KOPT-K1 (cell line): ENCODE results near the gene FCER2.
"Not testable (repeated sequence)": the region's sequence is repeated elsewhere in the genome, so short reads cannot be mapped to it uniquely, and the experiment has no call there.

Source experiments
- H3K27ac ChIP-seq: fragments of 200-600 bp; sonication (generic); 2 replicates; pipeline ENCODE4 v1.5.1; 2016; ENCODE audit warnings: antibody characterized with exemption, mild to moderate bottlenecking, low read depth, low read length; ENCODE audit not compliant: poor library complexity, severe bottlenecking
- H3K36me3 ChIP-seq: fragments of 200-600 bp; sonication (generic); 2 replicates; pipeline ENCODE4 v1.5.1; 2017; ENCODE audit warnings: antibody characterized with exemption, mild to moderate bottlenecking, low read length, moderate library complexity; ENCODE audit not compliant: insufficient read depth
- H3K9me3 ChIP-seq: fragments of 200-600 bp; sonication (generic); 2 replicates; pipeline ENCODE4 v1.5.1; 2017; ENCODE audit warnings: antibody characterized with exemption, low read length, mild to moderate bottlenecking; ENCODE audit not compliant: insufficient read depth, poor library complexity, severe bottlenecking

The FCER2 gene

DNA sequence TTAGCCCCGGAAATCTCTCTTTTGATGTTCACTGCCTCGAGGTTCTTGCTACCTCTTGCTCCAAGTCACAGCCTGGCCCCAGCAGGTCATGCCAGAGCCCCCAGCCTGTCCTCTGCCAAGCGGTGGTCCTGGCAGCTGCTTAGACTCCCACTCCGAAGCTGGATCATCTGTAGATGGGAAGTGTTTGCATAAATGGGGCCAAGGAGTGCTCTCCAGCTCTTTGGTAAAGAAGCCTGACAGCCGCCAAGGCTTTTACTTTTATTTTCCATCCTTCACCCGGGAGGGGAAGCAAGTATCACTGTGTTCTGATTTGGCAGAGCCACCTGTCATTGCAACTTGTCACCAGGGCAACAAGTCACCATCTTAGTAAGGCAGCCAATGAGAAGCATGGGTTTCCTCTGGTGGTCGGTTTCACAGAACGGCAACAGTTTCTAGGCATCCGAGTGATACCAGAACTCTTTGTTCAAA, 43.7 kb downstream of the FCER2 start:
- Histone ChIP-seq H3K27ac (peak overlapping the region; percentile 79), H3K9me3 (no peaks in the 10 kb centered on the region), H3K36me3 (no peaks in the 10 kb centered on the region)

DNA sequence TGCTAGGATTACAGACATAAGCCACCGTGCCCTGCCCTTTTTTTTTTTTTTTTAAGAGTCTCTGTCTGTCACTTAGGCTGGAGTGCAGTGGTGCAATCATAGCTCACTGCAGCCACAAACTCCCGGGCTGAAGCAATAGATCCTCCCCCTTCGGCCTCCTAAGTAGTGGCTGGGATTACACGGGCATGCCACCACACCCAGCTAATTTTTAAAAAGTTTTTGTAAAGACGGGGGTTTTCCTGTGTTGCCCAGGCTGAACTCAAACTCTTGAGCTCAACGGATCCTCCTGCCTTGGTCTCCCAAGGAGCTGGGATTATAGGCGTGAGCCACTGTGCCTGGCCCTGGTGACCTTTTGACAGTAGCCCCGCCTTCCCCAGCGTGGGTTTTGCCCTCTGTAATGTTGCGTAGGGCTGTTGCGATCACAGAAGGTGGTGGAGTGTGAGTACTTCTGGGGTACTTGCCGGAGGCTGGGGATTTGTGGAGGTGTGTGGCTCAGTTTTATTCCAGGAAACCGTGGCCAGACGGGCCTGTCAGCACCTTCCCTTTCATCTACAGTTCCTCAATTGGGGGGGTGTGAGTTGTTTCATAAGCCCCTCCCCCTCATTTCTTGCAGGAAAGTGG, 44.7 kb downstream of the FCER2 start:
- H3K27ac ChIP-seq, result peak overlapping the region; percentile 42
- H3K9me3 ChIP-seq, result no peaks in the 10 kb centered on the region

DNA sequence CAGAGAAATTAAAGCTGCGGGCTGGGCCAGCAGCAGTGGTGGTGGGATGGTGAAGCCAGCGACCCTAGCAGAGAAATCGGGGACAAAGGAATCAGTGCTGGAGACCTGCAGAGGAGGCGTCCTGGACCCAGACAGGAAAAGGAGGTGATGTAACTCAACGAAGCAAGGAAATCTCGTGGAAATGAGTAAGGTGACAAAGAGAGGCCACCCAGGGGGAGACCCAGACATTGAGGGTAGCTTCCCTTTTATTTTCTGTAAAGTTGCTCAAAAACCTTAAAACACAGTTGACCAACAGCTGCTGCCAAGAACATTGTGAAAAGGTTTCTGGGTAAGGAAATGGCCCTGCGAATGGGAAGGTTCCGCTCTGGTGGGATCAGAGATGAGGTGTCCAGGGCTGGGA, 46.4 kb downstream of the FCER2 start:
- Histone ChIP-seq H3K27ac (no peak overlapping the region), H3K9me3 (no peaks in the 10 kb centered on the region), H3K36me3 (no peaks in the 10 kb centered on the region)

More for the DNA sequence above, 44.7 kb downstream of the FCER2 start:
- H3K36me3 ChIP-seq, result no peaks in the 10 kb centered on the region

DNA sequence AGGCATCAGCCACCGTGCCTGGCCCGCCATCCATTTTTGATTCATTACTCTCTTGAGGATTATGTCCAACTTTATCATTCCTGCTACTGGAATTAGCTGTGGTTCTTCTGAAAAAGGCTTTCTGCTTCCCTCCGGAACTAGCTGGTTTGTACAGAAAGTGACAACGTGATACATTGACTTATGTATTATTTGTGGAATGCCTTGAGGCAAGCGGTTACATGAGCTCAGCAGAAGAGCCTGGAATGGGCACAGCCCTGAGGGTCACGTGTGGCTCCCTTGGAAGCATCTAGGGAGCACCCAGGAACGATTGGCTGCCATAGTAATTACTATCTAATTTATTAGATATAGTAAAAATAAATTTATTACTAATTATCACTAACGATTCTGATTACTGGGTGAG, 47.5 kb downstream of the FCER2 start:
- Histone ChIP-seq H3K27ac (no peak overlapping the region), H3K9me3 (no peaks in the 10 kb centered on the region)

DNA sequence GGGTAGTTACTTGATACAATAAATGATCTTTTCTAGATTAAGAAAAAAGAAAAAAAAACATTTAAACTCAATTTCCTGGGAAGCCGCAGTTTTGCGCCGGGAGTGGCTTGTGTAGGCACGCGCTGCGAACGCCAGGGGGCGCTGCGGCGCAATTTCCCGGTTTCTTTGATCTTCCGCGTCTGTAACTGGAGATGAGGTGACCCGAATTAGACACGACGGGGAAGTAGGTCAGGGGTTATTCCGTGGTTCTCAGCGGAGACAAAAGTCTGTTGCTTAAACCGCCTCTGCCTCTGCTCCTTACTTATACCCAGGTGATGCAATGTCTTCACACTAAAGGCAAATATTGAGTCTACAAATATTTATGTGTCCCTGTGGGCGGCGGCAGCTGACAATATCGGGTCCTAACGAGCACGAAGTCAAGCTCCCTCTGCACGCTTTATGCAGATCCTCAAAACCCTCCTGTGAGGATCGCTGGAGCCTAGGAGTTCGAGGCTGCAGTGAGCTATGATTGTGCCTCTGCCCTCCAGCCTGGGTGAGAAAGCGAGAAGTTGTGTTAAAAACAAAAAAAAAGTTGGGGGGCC, 49.8 kb downstream of the FCER2 start:
- Histone ChIP-seq H3K9me3 (no peaks in the 10 kb centered on the region), H3K36me3 (no peaks in the 10 kb centered on the region; the same call in 1 of the 2 replicates), H3K27ac (peak overlapping the region; percentile 53)

More for the DNA sequence above, 47.5 kb downstream of the FCER2 start:
- no peaks in the 10 kb centered on the region for H3K36me3 ChIP-seq

DNA sequence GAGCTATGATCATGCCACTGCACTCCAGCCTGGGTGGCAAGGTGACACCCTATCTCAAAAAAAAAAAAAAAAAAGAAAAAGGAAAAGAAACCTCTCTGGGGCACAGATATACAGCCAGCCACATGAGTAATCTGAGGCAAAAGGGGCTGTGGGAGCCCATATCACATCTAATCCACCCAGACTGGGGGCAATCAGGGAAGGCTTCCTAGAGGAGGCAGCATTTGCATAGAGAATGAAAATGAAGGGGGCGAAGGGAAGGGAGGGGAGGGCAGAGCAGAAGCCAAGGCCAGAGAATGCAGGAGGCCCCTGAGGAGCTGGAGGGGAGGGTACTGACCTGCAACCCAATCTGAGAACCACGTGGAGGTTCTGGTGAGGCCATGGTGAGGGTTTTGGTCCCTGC, 51.8 kb downstream of the FCER2 start:
- no peak overlapping the region for H3K27ac ChIP-seq
- H3K9me3 ChIP-seq, result no peaks in the 10 kb centered on the region

DNA sequence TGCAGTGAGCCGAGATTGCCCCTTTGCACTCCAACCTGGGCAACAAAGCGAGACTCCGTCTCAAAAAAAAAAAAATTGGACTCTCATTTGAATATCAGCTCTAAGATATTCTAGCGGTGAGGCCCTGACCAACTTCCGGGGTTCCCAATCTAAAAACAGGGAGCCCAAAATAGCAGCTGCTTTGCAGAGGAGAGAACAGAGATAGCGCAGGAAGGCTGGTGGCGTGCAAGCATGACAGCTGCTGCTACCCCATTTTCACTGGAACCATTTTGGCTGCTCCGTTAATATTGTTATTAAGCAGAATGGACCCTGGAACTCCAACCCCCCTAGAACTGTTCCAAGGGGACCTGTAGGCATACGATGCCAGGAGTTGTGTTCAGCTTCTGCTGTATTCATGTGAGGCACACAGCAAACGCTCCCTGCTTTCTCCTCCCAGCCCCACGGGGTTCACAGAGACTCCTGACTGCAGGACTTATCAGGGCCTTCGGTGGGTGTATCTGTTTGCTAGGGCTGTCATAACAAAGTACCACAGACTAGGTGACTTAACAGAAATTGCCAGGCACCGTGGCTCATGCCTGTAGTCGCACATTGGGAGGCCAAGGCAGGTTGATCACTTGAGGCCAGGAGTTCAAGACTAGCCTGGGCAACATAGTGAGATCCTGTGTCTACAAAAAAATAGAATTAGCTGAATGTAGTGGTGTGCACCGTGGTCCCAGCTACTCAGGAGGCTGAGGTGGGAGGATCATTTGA, 53.5 kb downstream of the FCER2 start:
- no peaks in the 10 kb centered on the region for H3K9me3 ChIP-seq
- H3K36me3 ChIP-seq, result peaks cover 10% of the 10 kb centered on the region; the same call in 1 of the 2 replicates
- H3K27ac ChIP-seq, result no peak overlapping the region

More for the DNA sequence above, 51.8 kb downstream of the FCER2 start:
- H3K36me3 ChIP-seq, result no peaks in the 10 kb centered on the region; the same call in 1 of the 2 replicates

DNA sequence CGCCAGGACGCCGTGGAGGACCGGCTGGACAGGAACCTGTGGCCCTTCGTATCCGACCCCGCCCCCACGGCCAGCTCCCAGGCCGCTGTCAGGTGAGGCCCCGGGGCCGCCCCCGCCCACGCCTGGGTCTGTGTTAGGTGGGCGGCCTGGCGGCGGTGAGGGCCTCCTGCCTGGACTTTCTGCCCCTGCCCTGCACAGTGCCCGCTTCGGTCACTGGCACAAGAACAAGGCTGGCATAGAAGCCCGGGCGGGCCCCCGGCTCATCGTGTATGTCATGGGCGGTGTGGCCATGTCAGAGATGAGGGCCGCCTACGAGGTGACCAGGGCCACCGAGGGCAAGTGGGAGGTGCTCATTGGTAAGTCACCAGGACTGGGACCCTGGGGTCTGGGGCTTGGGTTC, 54.8 kb downstream of the FCER2 start:
- peaks cover 10% of the 10 kb centered on the region; the same call in 1 of the 2 replicates for H3K36me3 ChIP-seq
- H3K27ac ChIP-seq, result no peak overlapping the region
- H3K9me3 ChIP-seq, result no peaks in the 10 kb centered on the region

DNA sequence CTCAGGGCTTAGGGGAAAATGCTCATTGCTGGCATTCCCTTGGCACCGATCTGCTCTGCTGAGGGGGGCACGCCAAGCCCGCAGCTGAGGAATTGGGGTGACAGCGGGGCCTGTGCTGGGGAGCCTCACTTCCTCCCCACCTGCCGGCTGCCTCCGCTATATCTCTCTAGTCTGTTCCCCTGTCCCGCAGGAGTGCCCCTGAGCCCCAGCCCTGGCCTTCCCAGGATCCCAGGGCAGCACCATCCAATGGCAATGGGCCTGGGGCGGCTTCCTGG, 55.6 kb downstream of the FCER2 start:
- H3K9me3 ChIP-seq, result no peaks in the 10 kb centered on the region
- no peak overlapping the region for H3K27ac ChIP-seq
- H3K36me3 ChIP-seq, result peaks cover 10% of the 10 kb centered on the region; the same call in 1 of the 2 replicates

DNA sequence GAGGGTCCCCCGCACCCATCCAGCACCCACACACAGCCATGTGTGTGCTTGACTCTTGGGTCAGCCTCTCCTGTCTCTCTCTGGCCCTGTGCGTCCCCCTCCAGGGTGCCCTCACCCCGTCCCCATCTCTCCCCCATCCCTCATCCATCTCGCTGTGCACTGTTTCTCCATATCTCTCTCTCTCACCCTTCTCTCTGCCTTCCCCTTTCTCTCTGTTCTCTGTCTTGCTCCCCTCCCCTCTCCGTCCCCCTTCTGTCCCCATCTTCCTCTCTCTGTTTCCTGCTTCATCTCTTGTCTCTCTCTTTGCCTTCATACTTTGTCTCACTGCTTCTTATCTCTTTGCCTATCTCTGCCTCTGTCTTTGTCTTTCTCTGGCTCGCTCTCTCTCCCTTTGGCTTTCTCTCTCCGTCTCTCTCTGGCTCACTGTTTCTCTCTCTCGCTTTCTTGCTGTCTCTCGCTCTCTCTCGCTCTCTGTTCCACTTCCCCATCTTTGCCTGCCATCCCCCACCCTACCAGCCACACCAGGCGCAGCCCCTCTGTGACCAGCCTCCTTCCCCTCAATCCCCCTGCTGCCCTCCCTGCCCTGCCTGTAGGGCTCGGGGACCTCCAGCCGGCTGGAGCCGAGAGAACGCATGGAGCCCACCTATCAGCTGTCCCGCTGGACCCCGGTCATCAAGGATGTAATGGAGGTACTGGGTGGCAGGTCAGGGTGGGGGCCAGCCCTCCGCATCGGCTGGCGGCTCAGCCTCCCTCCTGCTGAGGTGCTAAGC, 56.1 kb downstream of the FCER2 start:
- peaks cover 10% of the 10 kb centered on the region; the same call in 1 of the 2 replicates for H3K36me3 ChIP-seq
- H3K27ac ChIP-seq, result no peak overlapping the region
- H3K9me3 ChIP-seq, result no peaks in the 10 kb centered on the region

DNA sequence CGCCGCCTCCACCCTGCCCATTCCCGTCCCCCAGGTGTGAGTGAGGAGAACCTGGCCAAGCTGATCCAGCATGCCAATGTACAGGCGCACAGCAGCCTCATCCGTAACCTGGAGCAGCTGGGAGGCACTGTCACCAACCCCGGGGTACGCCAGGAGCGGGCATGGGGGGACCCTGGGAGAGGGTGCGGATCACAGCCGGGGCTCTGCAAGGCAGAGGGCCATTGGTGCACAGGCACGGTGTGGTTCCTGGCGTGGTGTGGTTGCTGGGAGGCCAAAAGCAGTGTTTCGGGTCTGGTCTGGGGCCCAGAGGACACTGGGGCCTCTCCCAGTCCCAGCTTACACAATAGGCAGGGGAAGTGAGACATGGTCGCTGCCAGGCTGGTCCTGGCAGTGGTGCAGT, 56.8 kb downstream of the FCER2 start:
- no peak overlapping the region for H3K27ac ChIP-seq
- no peaks in the 10 kb centered on the region for H3K9me3 ChIP-seq
- peaks cover 11% of the 10 kb centered on the region; the same call in 1 of the 2 replicates for H3K36me3 ChIP-seq

DNA sequence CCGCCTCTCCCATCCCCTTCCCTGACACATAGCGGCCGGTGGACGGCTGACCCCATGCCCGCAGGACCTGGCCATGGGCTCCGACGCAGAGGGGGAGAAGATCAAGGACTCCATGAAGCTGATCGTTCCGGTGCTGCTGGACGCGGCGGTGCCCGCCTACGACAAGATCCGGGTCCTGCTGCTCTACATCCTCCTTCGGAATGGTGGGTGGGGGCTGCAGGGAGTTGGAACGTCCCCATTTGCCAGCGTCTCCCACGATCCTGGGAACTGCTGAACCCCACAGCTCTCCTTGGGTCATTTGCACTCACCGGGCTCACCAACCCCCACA, 57.4 kb downstream of the FCER2 start:
- H3K36me3 ChIP-seq, result peaks cover 18% of the 10 kb centered on the region; the same call in 1 of the 2 replicates

DNA sequence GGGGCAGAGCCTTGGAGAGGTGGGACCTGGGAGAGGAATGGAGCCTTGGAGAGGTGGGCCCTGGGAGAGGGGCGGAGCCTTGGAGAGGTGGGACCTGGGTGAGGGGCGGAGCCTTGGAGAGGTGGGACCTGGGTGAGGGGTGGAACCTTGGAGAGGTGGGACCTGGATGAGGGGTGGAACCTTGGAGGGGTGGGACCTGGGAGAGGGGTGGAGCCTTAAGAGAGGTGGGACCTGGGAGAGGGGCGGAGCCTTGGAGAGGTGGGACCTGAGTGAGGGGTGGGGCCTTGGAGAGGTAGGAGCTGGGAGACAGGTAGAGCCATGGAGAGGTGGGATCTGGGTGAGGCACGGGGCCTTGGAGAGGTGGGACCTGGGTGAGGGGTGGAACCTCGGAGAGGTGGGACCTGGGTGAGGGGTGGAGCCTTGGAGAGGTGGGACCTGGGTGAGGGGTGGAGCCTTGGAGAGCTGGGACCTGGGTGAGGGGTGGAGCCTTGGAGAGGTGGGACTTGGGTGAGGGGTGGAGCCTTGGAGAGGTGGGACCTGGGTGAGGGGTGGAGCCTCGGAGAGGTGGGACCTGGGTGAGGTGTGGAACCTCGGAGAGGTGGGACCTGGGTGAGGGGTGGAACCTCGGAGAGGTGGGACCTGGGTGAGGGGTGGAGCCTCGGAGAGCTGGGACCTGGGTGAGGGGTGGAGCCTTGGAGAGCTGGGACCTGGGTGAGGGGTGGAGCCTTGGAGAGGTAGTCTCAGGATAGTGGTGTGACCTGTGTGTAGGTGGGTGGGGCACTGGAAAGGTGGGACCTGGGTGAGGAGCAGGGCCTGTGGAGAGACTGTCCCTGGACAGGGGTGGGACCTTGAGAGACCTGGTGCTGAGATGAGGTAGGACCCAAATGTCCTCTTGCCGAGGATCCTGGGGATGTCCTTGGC, 58.0 kb downstream of the FCER2 start:
- H3K9me3 ChIP-seq, H3K27ac ChIP-seq: not testable (repeated sequence)
- peaks cover 18% of the 10 kb centered on the region; the same call in 1 of the 2 replicates for H3K36me3 ChIP-seq

More for the DNA sequence above, 57.4 kb downstream of the FCER2 start:
- Histone ChIP-seq H3K27ac (no peak overlapping the region), H3K9me3 (no peaks in the 10 kb centered on the region)

DNA sequence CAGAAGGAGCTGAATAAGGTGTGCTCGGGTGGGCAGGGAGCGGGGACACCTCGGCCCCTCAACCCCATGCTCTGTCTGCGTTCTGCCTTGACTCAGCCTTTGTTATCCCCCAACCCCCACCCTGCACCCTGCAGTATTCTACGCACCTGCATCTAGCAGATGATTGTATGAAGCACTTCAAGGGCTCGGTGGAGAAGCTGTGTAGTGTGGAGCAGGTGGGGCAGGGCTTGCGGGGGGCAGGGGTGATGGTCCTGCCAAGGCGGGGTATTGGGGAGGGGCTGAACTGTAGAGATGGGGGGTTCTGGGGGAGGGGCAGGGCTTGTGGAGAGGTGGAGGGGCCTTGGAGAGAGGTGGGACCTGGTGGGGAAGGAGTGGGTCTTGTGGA, 58.9 kb downstream of the FCER2 start:
- Histone ChIP-seq H3K36me3 (peaks cover 18% of the 10 kb centered on the region; the same call in 1 of the 2 replicates), H3K27ac (no peak overlapping the region), H3K9me3 (no peaks in the 10 kb centered on the region)
